Endodermal cell (in vitro differentiated cells): ENCODE measurements around the gene OR56A4. TPM values are rescaled to one million over a fixed set of nuclear protein-coding genes. Genes with fewer than 3 reads are reported as not detected.

Experiments used
- DNase-seq: peaks from one replicate; pipeline ENCODE4 v3.0.0-alpha.2; 2017
- H3K27ac ChIP-seq: 2 replicates; pipeline ENCODE4 v1.5.1; 2013; ENCODE audit warnings: mild to moderate bottlenecking, low read depth, low read length, moderate library complexity
- H3K27me3 ChIP-seq: 2 replicates; pipeline ENCODE4 v1.6.1; 2013; ENCODE audit warnings: mild to moderate bottlenecking, low read length, moderate library complexity; ENCODE audit not compliant: insufficient read depth, control insufficient read depth, poor library complexity, severe bottlenecking
- H3K36me3 ChIP-seq: 2 replicates; pipeline ENCODE4 v1.7.0; 2013; ENCODE audit warnings: mild to moderate bottlenecking, low read length, moderate library complexity; ENCODE audit not compliant: control insufficient read depth, insufficient read depth
- H3K4me1 ChIP-seq: one replicate; pipeline ENCODE4 v1.7.0; 2013; ENCODE audit warnings: low read length; ENCODE audit not compliant: control insufficient read depth, insufficient read depth
- H3K4me3 ChIP-seq: 2 replicates; pipeline ENCODE4 v1.5.1; 2013; ENCODE audit warnings: mild to moderate bottlenecking, low read length, moderate library complexity
- H3K9ac ChIP-seq: 2 replicates; pipeline ENCODE4 v1.6.1; 2013; ENCODE audit warnings: mild to moderate bottlenecking, low read length, moderate library complexity; ENCODE audit not compliant: poor library complexity, severe bottlenecking; ENCODE audit errors: extremely low read depth
- H3K9me3 ChIP-seq: 2 replicates; pipeline ENCODE4 v1.6.1; 2013; ENCODE audit warnings: mild to moderate bottlenecking, low read length, moderate library complexity; ENCODE audit not compliant: control insufficient read depth
- H3K27ac Mint-ChIP-seq: 2 replicates; pipeline ENCODE4 v1.8.0; 2020; ENCODE audit warnings: mixed read lengths
- H3K27me3 Mint-ChIP-seq: 2 replicates; pipeline ENCODE4 v1.8.0; 2021; ENCODE audit warnings: mild to moderate bottlenecking, mixed read lengths; ENCODE audit not compliant: insufficient read depth
- H3K36me3 Mint-ChIP-seq: 2 replicates; pipeline ENCODE4 v1.8.0; 2020; ENCODE audit warnings: low read depth, mixed read lengths
- H3K4me1 Mint-ChIP-seq: 2 replicates; pipeline ENCODE4 v1.8.0; 2020; ENCODE audit warnings: mixed read lengths
- H3K4me3 Mint-ChIP-seq: 2 replicates; pipeline ENCODE4 v1.8.0; 2020; ENCODE audit warnings: mild to moderate bottlenecking, moderate library complexity, mixed read lengths
- H3K9me3 Mint-ChIP-seq: 2 replicates; pipeline ENCODE4 v1.8.0; 2020; ENCODE audit warnings: mild to moderate bottlenecking, mixed read lengths
- CTCF ChIP-seq: fragments of 200-600 bp; sonication (generic); conservative IDR thresholded peaks from 2 replicates; pipeline ENCODE4 v1.5.0; 2021; ENCODE audit warnings: antibody characterized with exemption, mild to moderate bottlenecking
- WGBS, 2 experiments: methylation state at CpG; one replicate each; pipeline versions ENCODE4 v1.1.5 to v1.1.7; 2013; ENCODE audit warnings: missing lambda C conversion rate in 2 of 2, mixed read lengths in 1 of 2; ENCODE audit not compliant: insufficient coverage in 1 of 2, insufficient read length in 1 of 2; 5-methylcytosine and 5-hydroxymethylcytosine counted together
- long read RNA-seq, 4 experiments: library from polyadenylated mRNA in 2 of 4; library from RNA in 1 of 4; library from capped mRNA in 1 of 4; stranded (forward) in 3 of 4; unstranded in 1 of 4; transcript quantifications; one replicate each; pipeline ENCODE4 v2.0.0, GENCODE V29; 2020 to 2021; ENCODE audit warnings: inconsistent platforms in 1 of 4
- polyA plus RNA-seq, 2 experiments: library from polyadenylated mRNA; stranded (reverse); fragments of 50-300 nt; gene quantifications; one replicate each; pipeline ENCODE4 v1.2.3, GENCODE V29; 2013
- total RNA-seq, 2 donors: library from RNA; stranded (reverse); fragmentation: NEBNext Ultra II Directional in 1 of 2; extraction: Animal tissue kit (Norgen Biotek cat#: 25700) in 1 of 2; gene quantifications; 2 replicates in 1 of 2; 3 replicates in 1 of 2; pipeline ENCODE4 v1.2.1, GENCODE V29; 2021

The OR56A4 gene, protein sequence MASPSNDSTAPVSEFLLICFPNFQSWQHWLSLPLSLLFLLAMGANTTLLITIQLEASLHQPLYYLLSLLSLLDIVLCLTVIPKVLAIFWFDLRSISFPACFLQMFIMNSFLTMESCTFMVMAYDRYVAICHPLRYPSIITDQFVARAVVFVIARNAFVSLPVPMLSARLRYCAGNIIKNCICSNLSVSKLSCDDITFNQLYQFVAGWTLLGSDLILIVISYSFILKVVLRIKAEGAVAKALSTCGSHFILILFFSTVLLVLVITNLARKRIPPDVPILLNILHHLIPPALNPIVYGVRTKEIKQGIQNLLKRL
- under 1 TPM; 0.15 to 0.59 TPM for total RNA-seq
- polyA plus RNA-seq (2013, experiment 1 of 2): not detected
- not detected for polyA plus RNA-seq (2013, experiment 2 of 2)
- long read RNA-seq, experiment 1: 0 reads
- long read RNA-seq, experiment 2: 0 reads
- long read RNA-seq, experiment 3: 0 reads
- long read RNA-seq, experiment 4: 0 reads

- H3K36me3 Mint-ChIP-seq: no peaks in the 10 kb centered on the region
- peaks cover 2% of the 10 kb centered on the region for H3K4me1 Mint-ChIP-seq
- no peak for TF ChIP-seq CTCF
- peaks cover 47% of the 10 kb centered on the region for H3K27me3 ChIP-seq
- H3K27ac Mint-ChIP-seq: no peak within 1 kb of the TSS
- no peak for DNase-seq
- H3K4me3 Mint-ChIP-seq: no peak within 1 kb of the TSS
- no peak within 1 kb of the TSS for H3K27ac ChIP-seq
- no peaks in the 10 kb centered on the region for H3K4me1 ChIP-seq
- H3K36me3 ChIP-seq: no peaks in the 10 kb centered on the region
- no peak within 1 kb of the TSS for H3K4me3 ChIP-seq
- peaks cover 44% of the 10 kb centered on the region for H3K27me3 Mint-ChIP-seq
- H3K9me3 ChIP-seq: no peaks in the 10 kb centered on the region
- no peaks in the 10 kb centered on the region for H3K9me3 Mint-ChIP-seq
- no peak within 1 kb of the TSS for H3K9ac ChIP-seq
Observed at GRCh38 chr11:6006846-6007245, at the start of gene OR56A4. Gene OR56A4 (minus strand): TSS chr11:6006946. CDS start chr11:6002992, 3,954 bp downstream.

DNA sequence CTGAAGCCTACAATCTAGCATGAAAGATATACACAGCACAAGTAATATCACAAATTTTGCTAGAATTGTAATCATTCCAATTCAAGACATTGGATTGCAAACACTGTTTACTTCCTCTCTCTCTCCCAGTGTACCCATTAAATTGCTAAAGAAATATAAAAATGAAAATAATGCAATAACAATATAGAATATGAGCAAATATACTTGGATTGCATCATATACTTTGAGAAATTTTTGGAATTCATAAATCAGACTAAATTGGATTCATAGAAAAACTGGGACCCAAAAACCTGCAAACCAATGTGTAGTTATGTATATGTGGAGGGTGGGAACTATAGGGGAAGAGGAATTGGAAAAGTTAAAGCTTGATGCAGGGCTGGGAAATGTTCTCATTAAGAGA is 48.8 kb upstream of the OR56A4 start:
- no peaks in the 10 kb centered on the region for H3K36me3 ChIP-seq
- Mint-ChIP-seq H3K36me3 (no peaks in the 10 kb centered on the region), H3K9me3 (no peaks in the 10 kb centered on the region), H3K4me3 (no peak overlapping the region), H3K4me1 (peaks cover 9% of the 10 kb centered on the region), H3K27me3 (no peaks in the 10 kb centered on the region), H3K27ac (no peak overlapping the region)
- no peaks in the 10 kb centered on the region for H3K9me3 ChIP-seq
- no peak overlapping the region for H3K27ac ChIP-seq
- DNase-seq: no peak
- no peaks in the 10 kb centered on the region for H3K27me3 ChIP-seq
- no peak overlapping the region for H3K4me3 ChIP-seq
- no peak for TF ChIP-seq CTCF
- H3K4me1 ChIP-seq: no peaks in the 10 kb centered on the region
- H3K9ac ChIP-seq: no peak overlapping the region

DNA sequence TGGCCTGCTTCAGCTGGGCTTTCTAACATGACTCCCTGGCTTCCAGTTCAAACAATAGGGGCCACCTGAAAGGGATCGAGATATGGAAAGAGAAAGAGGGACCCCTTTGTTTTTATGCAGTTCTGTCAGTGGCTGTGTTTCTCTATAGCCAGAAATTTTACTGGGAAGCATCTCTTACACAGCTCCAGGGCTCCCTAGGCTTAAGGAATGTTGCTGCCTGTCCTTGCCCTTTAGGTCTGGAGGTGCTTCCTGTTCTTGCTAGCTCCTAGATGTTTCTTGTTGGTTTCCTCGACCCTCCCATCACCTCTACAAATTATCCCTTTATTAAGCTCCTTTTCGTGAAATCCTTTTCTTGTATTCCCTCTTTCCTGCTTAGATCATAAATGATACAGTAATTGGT is 45.6 kb upstream of the OR56A4 start:
- H3K27ac Mint-ChIP-seq: no peak overlapping the region
- no peak for DNase-seq
- Histone ChIP-seq H3K27me3 (no peaks in the 10 kb centered on the region), H3K27ac (no peak overlapping the region), H3K9me3 (no peaks in the 10 kb centered on the region), H3K36me3 (no peaks in the 10 kb centered on the region), H3K9ac (no peak overlapping the region), H3K4me1 (no peaks in the 10 kb centered on the region), H3K4me3 (no peak overlapping the region)
- no peaks in the 10 kb centered on the region for H3K36me3 Mint-ChIP-seq
- TF ChIP-seq CTCF: no peak
- H3K9me3 Mint-ChIP-seq: no peaks in the 10 kb centered on the region
- H3K4me1 Mint-ChIP-seq: peaks cover 15% of the 10 kb centered on the region
- WGBS, 2 experiments: 63 to 87% methylated on average over 3 of the region's 3 CpGs
- no peak overlapping the region for H3K4me3 Mint-ChIP-seq
- H3K27me3 Mint-ChIP-seq: no peaks in the 10 kb centered on the region
